BLaER1 treated with 17β-estradiol and CSF1 and Interleukin-3, amounts not matched to agents 10 nM and 100 nM (cell line): ENCODE measurements around the gene EBLN2.
"Not testable (repeated sequence)": the region's sequence is repeated elsewhere in the genome, so short reads cannot be mapped to it uniquely, and the experiment has no call there.

ENCODE experiments used
- H3K27ac ChIP-seq, 11 experiments: shearing (Covaris generic); formaldehyde crosslinking; 2 replicates each; pipeline ENCODE4 v1.8.1; 2022
- H3K27me3 ChIP-seq, 11 experiments: shearing (Covaris generic); formaldehyde crosslinking; 2 replicates each; pipeline ENCODE4 v1.8.1; 2022
- H3K36me3 ChIP-seq, 11 experiments: shearing (Covaris generic); formaldehyde crosslinking; 2 replicates each; pipeline ENCODE4 v1.8.1; 2022
- H3K4me1 ChIP-seq, 10 experiments: shearing (Covaris generic); formaldehyde crosslinking; 2 replicates each; pipeline ENCODE4 v1.8.1; 2022
- H3K4me2 ChIP-seq, 11 experiments: shearing (Covaris generic); formaldehyde crosslinking; 2 replicates each; pipeline ENCODE4 v1.8.1; 2022
- H3K4me3 ChIP-seq, 10 experiments: shearing (Covaris generic); formaldehyde crosslinking; 2 replicates each; pipeline ENCODE4 v1.8.1; 2022
- H3K9ac ChIP-seq, 11 experiments: shearing (Covaris generic); formaldehyde crosslinking; 2 replicates each; pipeline ENCODE4 v1.8.1; 2022
- H3K9me3 ChIP-seq, 11 experiments: shearing (Covaris generic); formaldehyde crosslinking; replicated peaks in 1 of 11; 2 replicates each; pipeline ENCODE4 v1.8.1; 2022
- H4K20me1 ChIP-seq, 11 experiments: shearing (Covaris generic); formaldehyde crosslinking; 2 replicates each; pipeline ENCODE4 v1.8.1; 2022
- Cebpa-rat ChIP-seq, 11 experiments: shearing (Covaris generic); IDR thresholded peaks; 2 replicates each; pipeline ENCODE4 v1.8.1; 2022

Gene EBLN2

DNA sequence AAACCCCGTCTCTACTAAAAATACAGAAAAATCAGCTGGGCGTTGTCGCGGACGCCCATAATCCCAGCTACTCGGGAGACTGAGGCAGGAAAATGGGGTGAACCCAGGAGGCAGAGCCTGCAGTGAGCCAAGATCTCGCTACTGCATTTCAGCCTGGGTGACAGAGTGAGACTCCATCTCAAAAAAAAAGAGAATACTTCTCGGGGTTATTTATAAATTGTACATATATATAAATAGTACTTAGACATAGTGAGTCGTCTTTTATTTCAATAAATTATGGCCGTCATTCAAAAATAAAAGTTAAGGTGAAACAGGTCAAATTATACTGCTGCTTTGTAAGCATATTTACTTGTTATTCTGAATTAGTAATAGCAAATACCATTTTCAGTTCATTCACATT, 12.1 kb upstream of the EBLN2 start:
- no peak overlapping the region for H3K4me3 ChIP-seq
- no peak overlapping the region for H3K9ac ChIP-seq
- TF ChIP-seq Cebpa-rat (IDR thresholded peaks at IDR 0.05) = no peak
- no peaks in the 10 kb centered on the region for H3K27me3 ChIP-seq
- H3K9me3 ChIP-seq = no peaks in the 10 kb centered on the region
- H3K4me1 ChIP-seq = peaks cover 0 to 25% (median 4%) of the 10 kb centered on the region in 10 experiments; a peak in 7 of 20 replicates
- peaks cover 51 to 87% (median 86%) of the 10 kb centered on the region in 11 experiments; a peak in 20 of 22 replicates for H4K20me1 ChIP-seq
- peaks cover 30 to 65% (median 45%) of the 10 kb centered on the region in 11 experiments for H3K36me3 ChIP-seq
- no peak overlapping the region for H3K27ac ChIP-seq
- H3K4me2 ChIP-seq = no peak overlapping the region

DNA sequence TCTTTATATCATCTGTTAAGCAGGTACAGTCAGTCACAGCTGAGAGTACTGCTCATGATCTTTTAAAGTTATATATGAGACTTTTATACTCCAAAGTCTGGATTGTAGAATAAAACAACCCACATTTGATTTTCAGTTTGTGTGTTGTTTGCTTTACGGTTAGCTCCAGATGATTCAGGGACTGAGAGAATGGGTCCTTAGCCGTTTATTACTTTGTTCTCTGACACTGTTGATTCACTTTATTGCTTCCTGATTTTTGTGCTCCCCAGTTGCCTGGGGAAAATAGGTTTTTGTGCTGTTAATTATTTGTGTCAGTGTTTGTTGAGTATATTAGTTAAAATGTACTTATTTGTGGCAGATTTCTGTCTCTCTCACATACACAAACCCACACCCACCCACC, 8.6 kb upstream of the EBLN2 start:
- TF ChIP-seq Cebpa-rat (IDR thresholded peaks at IDR 0.05) = no peak
- H4K20me1 ChIP-seq = peaks cover 16 to 64% (median 51%) of the 10 kb centered on the region in 11 experiments; a peak in 20 of 22 replicates

DNA sequence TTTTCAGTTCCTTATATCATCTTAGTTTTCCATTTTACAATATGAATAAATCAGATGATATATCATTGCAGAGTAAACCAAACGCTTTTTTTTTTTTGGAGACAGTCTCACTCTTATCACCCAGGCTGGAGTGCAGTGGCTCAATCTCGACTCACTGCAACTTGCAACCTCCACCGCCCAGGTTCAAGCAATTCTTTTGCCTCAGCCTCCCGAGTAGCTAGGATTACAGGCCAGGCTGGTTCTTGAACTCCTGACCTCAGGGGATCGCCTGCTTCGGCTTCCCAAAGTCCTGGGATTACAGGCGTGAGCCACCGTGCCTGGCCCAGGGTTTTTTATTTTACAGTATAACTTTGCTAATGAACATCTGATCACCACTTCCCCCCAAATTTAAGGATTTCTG, 5.9 kb upstream of the EBLN2 start:
- H3K36me3 ChIP-seq = peaks cover 17 to 37% (median 27%) of the 10 kb centered on the region in 11 experiments; a peak in 21 of 22 replicates
- H3K4me3 ChIP-seq = no peak overlapping the region
- no peak for TF ChIP-seq Cebpa-rat (IDR thresholded peaks at IDR 0.05)
- H3K9me3 ChIP-seq = no peaks in the 10 kb centered on the region
- H3K9ac ChIP-seq = no peak overlapping the region
- H3K4me2 ChIP-seq = no peak overlapping the region
- peaks cover 15 to 51% (median 43%) of the 10 kb centered on the region in 11 experiments for H4K20me1 ChIP-seq
- no peaks in the 10 kb centered on the region for H3K27me3 ChIP-seq
- H3K4me1 ChIP-seq = peaks cover 0 to 29% (median 0%) of the 10 kb centered on the region in 10 experiments; a peak in 5 of 20 replicates
- no peak overlapping the region for H3K27ac ChIP-seq

More for the DNA sequence above, 8.6 kb upstream of the EBLN2 start:
- Histone ChIP-seq H3K4me1 (peaks cover 0 to 21% (median 0%) of the 10 kb centered on the region in 10 experiments; a peak in 5 of 20 replicates), H3K9me3 (no peaks in the 10 kb centered on the region), H3K4me3 (no peak overlapping the region), H3K27me3 (no peaks in the 10 kb centered on the region), H3K27ac (no peak overlapping the region), H3K36me3 (peaks cover 27 to 45% (median 36%) of the 10 kb centered on the region in 11 experiments), H3K9ac (no peak overlapping the region), H3K4me2 (no peak overlapping the region)

DNA sequence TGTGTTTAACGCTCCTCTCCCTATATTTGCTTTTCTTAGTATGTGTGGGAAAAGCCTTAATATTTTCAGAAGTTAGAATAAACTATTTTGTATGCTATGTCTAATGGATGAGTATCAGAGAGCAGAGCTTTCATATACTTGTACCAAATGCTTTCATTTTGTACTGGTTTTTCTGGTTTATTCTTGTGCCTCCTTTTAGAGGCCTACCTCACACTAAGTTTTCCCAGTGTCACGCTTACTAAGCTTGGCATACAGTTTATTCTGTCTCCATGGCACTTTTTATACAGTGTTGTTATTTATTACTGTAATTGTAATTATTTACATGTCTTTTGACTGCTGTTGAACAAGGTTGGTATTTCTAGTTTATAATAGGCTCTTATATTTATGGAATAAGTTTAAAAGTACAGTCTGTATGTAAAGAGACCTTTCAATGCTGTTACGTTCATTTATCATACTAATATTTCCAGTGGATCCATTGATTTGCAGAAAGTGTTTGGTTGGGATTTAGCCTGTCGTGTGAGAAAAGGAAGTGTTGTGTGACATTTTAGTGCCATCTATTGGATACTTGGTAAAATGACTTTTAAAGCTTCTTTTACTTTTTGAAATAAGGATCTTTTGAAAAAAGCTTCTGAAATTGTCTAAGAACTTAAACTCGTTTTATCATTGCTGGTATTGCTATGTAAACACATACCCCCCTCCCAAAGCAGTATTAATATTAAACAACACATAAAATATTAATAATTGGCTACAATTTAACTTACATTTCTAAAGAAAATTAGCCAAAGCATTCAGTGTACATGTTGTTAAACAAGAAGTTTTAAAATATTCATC, 5.2 kb upstream of the EBLN2 start:
- no peak overlapping the region for H3K27ac ChIP-seq

DNA sequence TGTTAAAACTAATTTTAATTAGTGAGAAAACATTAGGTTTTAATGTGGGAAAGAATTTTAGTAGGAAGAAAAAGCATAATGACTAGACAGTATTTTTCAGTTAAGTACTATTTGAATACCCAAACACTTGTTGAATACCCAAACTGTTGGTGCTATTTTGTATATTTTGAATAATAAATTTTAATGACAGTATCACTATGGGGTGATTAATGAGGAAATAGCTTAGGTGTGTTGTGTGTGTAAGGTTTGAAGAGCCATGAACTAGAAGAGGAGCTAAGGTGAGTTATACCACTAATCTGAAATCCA, 4.7 kb upstream of the EBLN2 start:
- H3K36me3 ChIP-seq = peaks cover 21 to 37% (median 30%) of the 10 kb centered on the region in 11 experiments; a peak in 21 of 22 replicates
- H4K20me1 ChIP-seq = peaks cover 25 to 46% (median 38%) of the 10 kb centered on the region in 11 experiments
- H3K4me2 ChIP-seq = no peak overlapping the region
- H3K9me3 ChIP-seq = no peaks in the 10 kb centered on the region
- H3K4me3 ChIP-seq = no peak overlapping the region
- no peak overlapping the region for H3K9ac ChIP-seq
- no peaks in the 10 kb centered on the region for H3K27me3 ChIP-seq
- peaks cover 0 to 29% (median 0%) of the 10 kb centered on the region in 10 experiments; a peak in 5 of 20 replicates for H3K4me1 ChIP-seq
- H3K27ac ChIP-seq = no peak overlapping the region
- TF ChIP-seq Cebpa-rat (IDR thresholded peaks at IDR 0.05) = no peak

More for the DNA sequence above, 5.2 kb upstream of the EBLN2 start:
- no peak overlapping the region for H3K4me2 ChIP-seq
- H3K36me3 ChIP-seq = peaks cover 16 to 37% (median 26%) of the 10 kb centered on the region in 11 experiments; a peak in 21 of 22 replicates
- no peaks in the 10 kb centered on the region for H3K9me3 ChIP-seq
- H3K4me1 ChIP-seq = peaks cover 0 to 29% (median 0%) of the 10 kb centered on the region in 10 experiments; a peak in 5 of 20 replicates
- no peaks in the 10 kb centered on the region for H3K27me3 ChIP-seq
- H4K20me1 ChIP-seq = peaks cover 19 to 47% (median 40%) of the 10 kb centered on the region in 11 experiments
- no peak for TF ChIP-seq Cebpa-rat (IDR thresholded peaks at IDR 0.05)
- no peak overlapping the region for H3K4me3 ChIP-seq
- no peak overlapping the region for H3K9ac ChIP-seq

- H3K36me3 ChIP-seq = peaks cover 56 to 72% (median 62%) of the 10 kb centered on the region in 11 experiments
- H3K4me1 ChIP-seq = peaks cover 0 to 29% (median 0%) of the 10 kb centered on the region in 10 experiments; a peak in 5 of 20 replicates
- TF ChIP-seq Cebpa-rat (IDR thresholded peaks at IDR 0.05) = no peak
- no peak overlapping the region for H3K27ac ChIP-seq
- H3K27me3 ChIP-seq = no peaks in the 10 kb centered on the region
- no peak overlapping the region for H3K9ac ChIP-seq
- peaks cover 16 to 64% (median 44%) of the 10 kb centered on the region in 11 experiments for H4K20me1 ChIP-seq
- H3K4me2 ChIP-seq = no peak overlapping the region
- no peak overlapping the region for H3K4me3 ChIP-seq
- no peaks in the 10 kb centered on the region for H3K9me3 ChIP-seq
These were observed 1.1 kb upstream of the EBLN2 start for GRCh38 chr3:73060302-73060723.

- Histone ChIP-seq H3K4me1 (peaks cover 0 to 15% (median 10%) of the 10 kb centered on the region in 10 experiments; a peak in 13 of 20 replicates), H4K20me1 (peaks cover 3 to 60% (median 28%) of the 10 kb centered on the region in 11 experiments; a peak in 17 of 22 replicates), H3K36me3 (peaks cover 54 to 76% (median 65%) of the 10 kb centered on the region in 11 experiments)
- H3K4me3 ChIP-seq, H3K9me3 ChIP-seq, H3K27ac ChIP-seq, H3K9ac ChIP-seq, H3K4me2 ChIP-seq, H3K27me3 ChIP-seq: not testable (repeated sequence)
These were observed 4.8 kb downstream of the EBLN2 start for GRCh38 chr3:73066243-73066642.

GRCh38 chr3:73068419-73068818, 7.0 kb downstream of the EBLN2 start:
- H3K9me3 ChIP-seq = no peaks in the 10 kb centered on the region
- peaks cover 6 to 38% (median 12%) of the 10 kb centered on the region in 11 experiments; a peak in 13 of 22 replicates for H4K20me1 ChIP-seq
- no peak overlapping the region for H3K27ac ChIP-seq
- no peaks in the 10 kb centered on the region for H3K27me3 ChIP-seq
- no peak overlapping the region for H3K4me3 ChIP-seq
- H3K36me3 ChIP-seq = peaks cover 32 to 54% (median 44%) of the 10 kb centered on the region in 11 experiments
- TF ChIP-seq Cebpa-rat (IDR thresholded peaks at IDR 0.05) = no peak
- no peak overlapping the region for H3K9ac ChIP-seq
- peaks cover 0 to 16% (median 13%) of the 10 kb centered on the region in 10 experiments; a peak in 13 of 20 replicates for H3K4me1 ChIP-seq
- no peak overlapping the region for H3K4me2 ChIP-seq

- Histone ChIP-seq H3K27ac (no peak overlapping the region), H3K36me3 (peaks cover 25 to 47% (median 36%) of the 10 kb centered on the region in 11 experiments), H3K4me3 (no peak overlapping the region), H3K9ac (no peak overlapping the region), H3K27me3 (no peaks in the 10 kb centered on the region), H4K20me1 (peaks cover 4 to 32% (median 11%) of the 10 kb centered on the region in 11 experiments; a peak in 12 of 22 replicates), H3K4me1 (peaks cover 0 to 16% (median 13%) of the 10 kb centered on the region in 10 experiments; a peak in 13 of 20 replicates), H3K9me3 (no peaks in the 10 kb centered on the region), H3K4me2 (no peak overlapping the region)
- TF ChIP-seq Cebpa-rat (IDR thresholded peaks at IDR 0.05) = no peak
These were observed 7.7 kb downstream of the EBLN2 start for GRCh38 chr3:73069187-73069586.
